ENCODE results near the gene ONECUT1.

ONECUT1 gene

GRCh38 chr15:52795464-52796227 is 5.5 kb upstream of the ONECUT1 start:
- no peaks in the 10 kb centered on the region for H3K4me1 ChIP-seq (ENCODE audit: control insufficient read depth, insufficient read depth, low read length)
- no peak for DNase-seq (ENCODE audit: low read depth)
- H3K36me3 ChIP-seq (ENCODE audit: control insufficient read depth, insufficient read depth, low read length, severe bottlenecking) = no peaks in the 10 kb centered on the region
- H3K9me3 ChIP-seq (ENCODE audit: control insufficient read depth, low read length) = peaks cover 2% of the 10 kb centered on the region
- no peak overlapping the region for H3K4me3 ChIP-seq (ENCODE audit: low read length)
- H3K27me3 ChIP-seq (replicated peaks; ENCODE audit: control insufficient read depth, insufficient read depth, low read length) = peaks cover 89% of the 10 kb centered on the region
- no peak overlapping the region for H3K9ac ChIP-seq (ENCODE audit: low read length)

- Histone ChIP-seq H3K4me3 (ENCODE audit: low read length) (no peak overlapping the region), H3K4me1 (ENCODE audit: control insufficient read depth, insufficient read depth, low read length) (peaks cover 2% of the 10 kb centered on the region), H3K9ac (ENCODE audit: low read length) (no peak overlapping the region), H3K36me3 (ENCODE audit: control insufficient read depth, insufficient read depth, low read length, severe bottlenecking) (no peaks in the 10 kb centered on the region), H3K27me3 (replicated peaks; ENCODE audit: control insufficient read depth, insufficient read depth, low read length) (peaks cover 81% of the 10 kb centered on the region), H3K9me3 (ENCODE audit: control insufficient read depth, low read length) (peaks cover 2% of the 10 kb centered on the region)
- DNase-seq (ENCODE audit: low read depth) = no peak
Observed at GRCh38 chr15:52794665-52795463, 4.7 kb upstream of the ONECUT1 start.

GRCh38 chr15:52791776-52792175 is 1.6 kb upstream of the ONECUT1 start:
- H3K4me1 ChIP-seq (ENCODE audit: control insufficient read depth, insufficient read depth, low read length) = peaks cover 8% of the 10 kb centered on the region
- H3K4me3 ChIP-seq (ENCODE audit: low read length) = no peak overlapping the region
- no peak overlapping the region for H3K9ac ChIP-seq (ENCODE audit: low read length)
- H3K36me3 ChIP-seq (ENCODE audit: control insufficient read depth, insufficient read depth, low read length, severe bottlenecking) = no peaks in the 10 kb centered on the region
- H3K9me3 ChIP-seq (ENCODE audit: control insufficient read depth, low read length) = peaks cover 2% of the 10 kb centered on the region
- no peak for DNase-seq (ENCODE audit: low read depth)
- H3K27me3 ChIP-seq (replicated peaks; ENCODE audit: control insufficient read depth, insufficient read depth, low read length) = peaks cover 80% of the 10 kb centered on the region

- DNase-seq (ENCODE audit: low read depth) = no peak
- H3K9ac ChIP-seq (ENCODE audit: low read length) = no peak overlapping the region
- H3K27me3 ChIP-seq (replicated peaks; ENCODE audit: control insufficient read depth, insufficient read depth, low read length) = peaks cover 79% of the 10 kb centered on the region
- H3K9me3 ChIP-seq (ENCODE audit: control insufficient read depth, low read length) = peaks cover 2% of the 10 kb centered on the region
- peaks cover 8% of the 10 kb centered on the region for H3K4me1 ChIP-seq (ENCODE audit: control insufficient read depth, insufficient read depth, low read length)
- no peaks in the 10 kb centered on the region for H3K36me3 ChIP-seq (ENCODE audit: control insufficient read depth, insufficient read depth, low read length, severe bottlenecking)
- H3K4me3 ChIP-seq (ENCODE audit: low read length) = no peak overlapping the region
Observed at GRCh38 chr15:52790941-52791751, 1.0 kb upstream of the ONECUT1 start.

GRCh38 chr15:52789601-52790168 is 451 bp downstream of the ONECUT1 start:
- Histone ChIP-seq H3K4me1 (ENCODE audit: control insufficient read depth, insufficient read depth, low read length) (peaks cover 10% of the 10 kb centered on the region), H3K27me3 (replicated peaks; ENCODE audit: control insufficient read depth, insufficient read depth, low read length) (peaks cover 79% of the 10 kb centered on the region), H3K9me3 (ENCODE audit: control insufficient read depth, low read length) (peaks cover 2% of the 10 kb centered on the region), H3K4me3 (ENCODE audit: low read length) (peak overlapping the region; percentile 75), H3K9ac (ENCODE audit: low read length) (no peak overlapping the region), H3K36me3 (ENCODE audit: control insufficient read depth, insufficient read depth, low read length, severe bottlenecking) (no peaks in the 10 kb centered on the region)
- DNase-seq (ENCODE audit: low read depth) = peak; percentile 23

GRCh38 chr15:52789008-52789600 is 1.0 kb downstream of the ONECUT1 start:
- Histone ChIP-seq H3K36me3 (ENCODE audit: control insufficient read depth, insufficient read depth, low read length, severe bottlenecking) (no peaks in the 10 kb centered on the region), H3K9me3 (ENCODE audit: control insufficient read depth, low read length) (peaks cover 2% of the 10 kb centered on the region), H3K9ac (ENCODE audit: low read length) (no peak overlapping the region), H3K4me3 (ENCODE audit: low read length) (peak overlapping the region; percentile 75), H3K27me3 (replicated peaks; ENCODE audit: control insufficient read depth, insufficient read depth, low read length) (peaks cover 79% of the 10 kb centered on the region), H3K4me1 (ENCODE audit: control insufficient read depth, insufficient read depth, low read length) (peaks cover 10% of the 10 kb centered on the region)
- DNase-seq (ENCODE audit: low read depth) = no peak

GRCh38 chr15:52788099-52788986 is 1.8 kb downstream of the ONECUT1 start:
- DNase-seq (ENCODE audit: low read depth) = no peak
- no peaks in the 10 kb centered on the region for H3K9me3 ChIP-seq (ENCODE audit: control insufficient read depth, low read length)
- no peak overlapping the region for H3K4me3 ChIP-seq (ENCODE audit: low read length)
- no peaks in the 10 kb centered on the region for H3K36me3 ChIP-seq (ENCODE audit: control insufficient read depth, insufficient read depth, low read length, severe bottlenecking)
- no peak overlapping the region for H3K9ac ChIP-seq (ENCODE audit: low read length)
- peaks cover 10% of the 10 kb centered on the region for H3K4me1 ChIP-seq (ENCODE audit: control insufficient read depth, insufficient read depth, low read length)
- peaks cover 79% of the 10 kb centered on the region for H3K27me3 ChIP-seq (replicated peaks; ENCODE audit: control insufficient read depth, insufficient read depth, low read length)

- Histone ChIP-seq H3K9ac (ENCODE audit: low read length) (no peak overlapping the region), H3K4me1 (ENCODE audit: control insufficient read depth, insufficient read depth, low read length) (peaks cover 10% of the 10 kb centered on the region), H3K27me3 (replicated peaks; ENCODE audit: control insufficient read depth, insufficient read depth, low read length) (peaks cover 79% of the 10 kb centered on the region), H3K4me3 (ENCODE audit: low read length) (no peak overlapping the region), H3K36me3 (ENCODE audit: control insufficient read depth, insufficient read depth, low read length, severe bottlenecking) (no peaks in the 10 kb centered on the region), H3K9me3 (ENCODE audit: control insufficient read depth, low read length) (no peaks in the 10 kb centered on the region)
- no peak for DNase-seq (ENCODE audit: low read depth)
Observed at GRCh38 chr15:52787549-52788098, 2.5 kb downstream of the ONECUT1 start.

- H3K4me1 ChIP-seq (ENCODE audit: control insufficient read depth, insufficient read depth, low read length) = peaks cover 10% of the 10 kb centered on the region
- H3K9me3 ChIP-seq (ENCODE audit: control insufficient read depth, low read length) = no peaks in the 10 kb centered on the region
- no peak overlapping the region for H3K9ac ChIP-seq (ENCODE audit: low read length)
- H3K27me3 ChIP-seq (replicated peaks; ENCODE audit: control insufficient read depth, insufficient read depth, low read length) = peaks cover 81% of the 10 kb centered on the region
- no peaks in the 10 kb centered on the region for H3K36me3 ChIP-seq (ENCODE audit: control insufficient read depth, insufficient read depth, low read length, severe bottlenecking)
- no peak overlapping the region for H3K4me3 ChIP-seq (ENCODE audit: low read length)
- DNase-seq (ENCODE audit: low read depth) = no peak
Observed at GRCh38 chr15:52787123-52787503, 3.0 kb downstream of the ONECUT1 start.

Data from adipocyte (in vitro differentiated cells).